HG02763 (cell line): ENCODE measurements around the gene CDH13.

Experiments
- ATAC-seq: cut with Tn5 transposase; IDR thresholded peaks from one replicate; pipeline ENCODE4 v1.9.1; 2021; ENCODE audit warnings: mild to moderate bottlenecking, moderate library complexity; ENCODE audit not compliant: unreplicated experiment

Gene CDH13

GRCh38 chr16:83095941-83096692 lies 469.3 kb downstream of the CDH13 start:
- no peak for ATAC-seq

GRCh38 chr16:83098536-83098935 lies 471.8 kb downstream of the CDH13 start:
- no peak for ATAC-seq

- no peak for ATAC-seq
Measured at GRCh38 chr16:83100679-83101078, 473.9 kb downstream of the CDH13 start.

- no peak for ATAC-seq
Measured at GRCh38 chr16:83102336-83102735, 475.6 kb downstream of the CDH13 start.

GRCh38 chr16:83105279-83106077 lies 478.7 kb downstream of the CDH13 start:
- no peak for ATAC-seq

GRCh38 chr16:83109490-83110125 lies 482.8 kb downstream of the CDH13 start:
- no peak for ATAC-seq

GRCh38 chr16:83110269-83110668 lies 483.5 kb downstream of the CDH13 start:
- no peak for ATAC-seq

GRCh38 chr16:83113317-83113716 lies 486.5 kb downstream of the CDH13 start:
- no peak for ATAC-seq

GRCh38 chr16:83113811-83114210 lies 487.0 kb downstream of the CDH13 start:
- ATAC-seq, result no peak

- ATAC-seq, result no peak
Measured at GRCh38 chr16:83115491-83116232, 488.9 kb downstream of the CDH13 start.

GRCh38 chr16:83116274-83116892 lies 489.6 kb downstream of the CDH13 start:
- no peak for ATAC-seq

- no peak for ATAC-seq
Measured at GRCh38 chr16:83117810-83118209, 491.0 kb downstream of the CDH13 start.

- ATAC-seq, result no peak
Measured at GRCh38 chr16:83118365-83118764, 491.6 kb downstream of the CDH13 start.

- no peak for ATAC-seq
Measured at GRCh38 chr16:83125999-83126568, 499.3 kb downstream of the CDH13 start.

- ATAC-seq, result no peak
Measured at GRCh38 chr16:83128041-83128440, 501.3 kb downstream of the CDH13 start.

- ATAC-seq, result no peak
Measured at GRCh38 chr16:83130039-83130438, 503.3 kb downstream of the CDH13 start.

- ATAC-seq, result no peak
Measured at GRCh38 chr16:83134638-83135037, 507.9 kb downstream of the CDH13 start.

GRCh38 chr16:83136419-83136818 lies 509.6 kb downstream of the CDH13 start:
- no peak for ATAC-seq

- ATAC-seq, result no peak
Measured at GRCh38 chr16:83136924-83137323, 510.2 kb downstream of the CDH13 start.

GRCh38 chr16:83137326-83137781 lies 510.6 kb downstream of the CDH13 start:
- no peak for ATAC-seq
